ENCODE data around the gene NAV2.

NAV2 gene

GRCh38 chr11:20049231-20049630 lies 336.6 kb downstream of the NAV2 start:
- Histone ChIP-seq H3K4me3 (no peak overlapping the region), H3K36me3 (ENCODE audit: insufficient read depth, low read length) (no peaks in the 10 kb centered on the region), H3K9me3 (ENCODE audit: low read depth, low read length) (no peaks in the 10 kb centered on the region), H3K9ac (ENCODE audit: insufficient read length) (no peak overlapping the region), H3K27ac (no peak overlapping the region)
- no peak for DNase-seq (ENCODE audit: low read depth, low spot score)
- TF ChIP-seq POLR2AphosphoS5 (IDR thresholded peaks at IDR 0.05; ENCODE audit: borderline replicate concordance, low read depth, low read length) (no peak), FOXP2 (optimal IDR thresholded peaks at IDR 0.05; ENCODE audit: control extremely low read depth, extremely low read length, insufficient read depth) (no peak), EZH2 (IDR thresholded peaks at IDR 0.05) (no peak)

GRCh38 chr11:20050048-20050447 lies 337.4 kb downstream of the NAV2 start:
- no peaks in the 10 kb centered on the region for H3K9me3 ChIP-seq (ENCODE audit: low read depth, low read length)
- no peaks in the 10 kb centered on the region for H3K36me3 ChIP-seq (ENCODE audit: insufficient read depth, low read length)
- H3K4me3 ChIP-seq = no peak overlapping the region
- no peak overlapping the region for H3K9ac ChIP-seq (ENCODE audit: insufficient read length)
- DNase-seq (ENCODE audit: low read depth, low spot score) = no peak
- TF ChIP-seq FOXP2 (optimal IDR thresholded peaks at IDR 0.05; ENCODE audit: control extremely low read depth, extremely low read length, insufficient read depth) = no peak
- TF ChIP-seq EZH2 (IDR thresholded peaks at IDR 0.05) = no peak
- no peak for TF ChIP-seq POLR2AphosphoS5 (IDR thresholded peaks at IDR 0.05; ENCODE audit: borderline replicate concordance, low read depth, low read length)
- no peak overlapping the region for H3K27ac ChIP-seq

GRCh38 chr11:20050551-20051333 lies 338.1 kb downstream of the NAV2 start:
- H3K36me3 ChIP-seq (ENCODE audit: insufficient read depth, low read length) = no peaks in the 10 kb centered on the region
- no peak for DNase-seq (ENCODE audit: low read depth, low spot score)
- no peaks in the 10 kb centered on the region for H3K9me3 ChIP-seq (ENCODE audit: low read depth, low read length)
- no peak overlapping the region for H3K4me3 ChIP-seq
- H3K27ac ChIP-seq = no peak overlapping the region
- no peak for TF ChIP-seq EZH2 (IDR thresholded peaks at IDR 0.05)
- TF ChIP-seq FOXP2 (optimal IDR thresholded peaks at IDR 0.05; ENCODE audit: control extremely low read depth, extremely low read length, insufficient read depth) = no peak
- TF ChIP-seq POLR2AphosphoS5 (IDR thresholded peaks at IDR 0.05; ENCODE audit: borderline replicate concordance, low read depth, low read length) = no peak
- no peak overlapping the region for H3K9ac ChIP-seq (ENCODE audit: insufficient read length)

- TF ChIP-seq POLR2AphosphoS5 (IDR thresholded peaks at IDR 0.05; ENCODE audit: borderline replicate concordance, low read depth, low read length) (no peak), FOXP2 (optimal IDR thresholded peaks at IDR 0.05; ENCODE audit: control extremely low read depth, extremely low read length, insufficient read depth) (no peak), EZH2 (IDR thresholded peaks at IDR 0.05) (no peak)
- no peaks in the 10 kb centered on the region for H3K9me3 ChIP-seq (ENCODE audit: low read depth, low read length)
- no peak overlapping the region for H3K9ac ChIP-seq (ENCODE audit: insufficient read length)
- no peak overlapping the region for H3K27ac ChIP-seq
- no peaks in the 10 kb centered on the region for H3K36me3 ChIP-seq (ENCODE audit: insufficient read depth, low read length)
- H3K4me3 ChIP-seq = no peak overlapping the region
- DNase-seq (ENCODE audit: low read depth, low spot score) = no peak
Measured at GRCh38 chr11:20051469-20052399, 339.1 kb downstream of the NAV2 start.

DNA sequence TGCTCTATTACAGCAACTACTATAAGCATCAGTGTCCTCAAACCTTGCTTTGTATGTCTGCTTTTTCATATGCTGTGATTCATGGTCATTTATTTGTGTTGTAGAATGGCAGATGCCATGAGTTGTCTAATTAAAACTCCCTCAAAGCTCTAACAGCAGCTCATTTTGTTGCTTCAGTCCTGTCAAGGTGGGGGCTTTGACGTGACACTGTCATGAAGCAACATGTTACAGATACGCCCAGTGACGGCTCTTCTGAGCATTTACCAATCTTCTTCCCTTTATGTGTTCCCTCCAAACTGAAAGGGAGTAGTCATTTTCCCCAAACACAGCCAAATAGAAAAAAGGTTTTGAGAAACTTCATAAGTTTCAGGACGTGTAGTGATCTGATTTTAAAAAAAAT lies 340.9 kb downstream of the NAV2 start:
- no peak overlapping the region for H3K4me3 ChIP-seq

GRCh38 chr11:20054584-20054983 lies 341.9 kb downstream of the NAV2 start:
- TF ChIP-seq EZH2 (IDR thresholded peaks at IDR 0.05) = no peak
- no peak for TF ChIP-seq POLR2AphosphoS5 (IDR thresholded peaks at IDR 0.05; ENCODE audit: borderline replicate concordance, low read depth, low read length)
- no peak for TF ChIP-seq FOXP2 (optimal IDR thresholded peaks at IDR 0.05; ENCODE audit: control extremely low read depth, extremely low read length, insufficient read depth)
- Histone ChIP-seq H3K4me3 (no peak overlapping the region), H3K36me3 (ENCODE audit: insufficient read depth, low read length) (no peaks in the 10 kb centered on the region), H3K27ac (no peak overlapping the region), H3K9ac (ENCODE audit: insufficient read length) (no peak overlapping the region), H3K9me3 (ENCODE audit: low read depth, low read length) (no peaks in the 10 kb centered on the region)
- no peak for DNase-seq (ENCODE audit: low read depth, low spot score)

More for the DNA sequence above, 340.9 kb downstream of the NAV2 start:
- TF ChIP-seq EZH2 (IDR thresholded peaks at IDR 0.05) = no peak
- no peak for TF ChIP-seq POLR2AphosphoS5 (IDR thresholded peaks at IDR 0.05; ENCODE audit: borderline replicate concordance, low read depth, low read length)
- no peak for TF ChIP-seq FOXP2 (optimal IDR thresholded peaks at IDR 0.05; ENCODE audit: control extremely low read depth, extremely low read length, insufficient read depth)
- Histone ChIP-seq H3K9ac (ENCODE audit: insufficient read length) (no peak overlapping the region), H3K27ac (no peak overlapping the region), H3K9me3 (ENCODE audit: low read depth, low read length) (no peaks in the 10 kb centered on the region), H3K36me3 (ENCODE audit: insufficient read depth, low read length) (no peaks in the 10 kb centered on the region)
- DNase-seq (ENCODE audit: low read depth, low spot score) = no peak

GRCh38 chr11:20055312-20055711 lies 342.7 kb downstream of the NAV2 start:
- no peaks in the 10 kb centered on the region for H3K9me3 ChIP-seq (ENCODE audit: low read depth, low read length)
- H3K4me3 ChIP-seq = no peak overlapping the region
- H3K27ac ChIP-seq = no peak overlapping the region
- TF ChIP-seq POLR2AphosphoS5 (IDR thresholded peaks at IDR 0.05; ENCODE audit: borderline replicate concordance, low read depth, low read length) = no peak
- TF ChIP-seq FOXP2 (optimal IDR thresholded peaks at IDR 0.05; ENCODE audit: control extremely low read depth, extremely low read length, insufficient read depth) = no peak
- DNase-seq (ENCODE audit: low read depth, low spot score) = no peak
- H3K9ac ChIP-seq (ENCODE audit: insufficient read length) = no peak overlapping the region
- H3K36me3 ChIP-seq (ENCODE audit: insufficient read depth, low read length) = no peaks in the 10 kb centered on the region

Data from SK-N-MC (cell line).